SU-DHL-6 (cell line): ENCODE results near the gene ZC3H4.

Experiments used
- H2AFZ ChIP-seq: fragments of 200-600 bp; sonication (generic); 2 replicates; pipeline ENCODE4 v1.6.1; 2014; ENCODE audit warnings: low read depth, mild to moderate bottlenecking, moderate library complexity, mixed read lengths, antibody characterized with exemption, low read length; ENCODE audit not compliant: severe bottlenecking
- H3F3A ChIP-seq: fragments of 200-600 bp; shearing (Covaris generic); 2 replicates; pipeline ENCODE4 v1.6.0; 2016; ENCODE audit warnings: antibody characterized with exemption, mild to moderate bottlenecking; ENCODE audit not compliant: insufficient read depth
- H3K27ac ChIP-seq: fragments of 200-600 bp; sonication (generic); 2 replicates; pipeline ENCODE4 v1.5.1; 2016; ENCODE audit warnings: low read depth, mild to moderate bottlenecking, low read length, moderate library complexity, mixed read lengths
- H3K27me3 ChIP-seq: fragments of 200-600 bp; sonication (generic), shearing (Covaris generic); 2 replicates; pipeline ENCODE4 v1.6.0; 2014; ENCODE audit warnings: mild to moderate bottlenecking, low read length
- H3K36me3 ChIP-seq: fragments of 200-600 bp; sonication (generic); 2 replicates; pipeline ENCODE4 v1.6.1; 2014; ENCODE audit warnings: mild to moderate bottlenecking, low read length, mixed read lengths
- H3K4me2 ChIP-seq: fragments of 300-600, 200-600 bp; shearing (Covaris generic), sonication (generic); 2 replicates; pipeline ENCODE4 v1.6.0; 2014; ENCODE audit warnings: low read length, low read depth, mild to moderate bottlenecking; ENCODE audit not compliant: poor library complexity, severe bottlenecking
- H3K4me3 ChIP-seq: fragments of 200-600 bp; sonication (generic); 2 replicates; pipeline ENCODE4 v1.5.1; 2014; ENCODE audit warnings: antibody characterized with exemption, low read length, mild to moderate bottlenecking, mixed read lengths; ENCODE audit not compliant: insufficient read depth, poor library complexity, severe bottlenecking
- H3K79me2 ChIP-seq: fragments of 200-600 bp; sonication (generic); 2 replicates; pipeline ENCODE4 v1.6.1; 2014; ENCODE audit warnings: mild to moderate bottlenecking, low read length, moderate library complexity; ENCODE audit not compliant: insufficient read depth
- H3K9ac ChIP-seq: fragments of 200-600 bp; sonication (generic); 2 replicates; pipeline ENCODE4 v1.7.0; 2014; ENCODE audit warnings: mild to moderate bottlenecking, low read length
- H3K9me2 ChIP-seq: fragments of 200-600 bp; sonication (generic); replicated peaks from 2 replicates; pipeline ENCODE4 v1.6.1; 2014; ENCODE audit warnings: low read length; ENCODE audit not compliant: insufficient read depth
- H3K9me3 ChIP-seq: fragments of 200-600 bp; sonication (generic); 2 replicates; pipeline ENCODE4 v1.6.1; 2014; ENCODE audit warnings: low read length, mixed read lengths; ENCODE audit not compliant: insufficient read depth
- H4K20me1 ChIP-seq: fragments of 200-600 bp; sonication (generic); 2 replicates; pipeline ENCODE4 v1.6.1; 2014; ENCODE audit warnings: low read depth, mild to moderate bottlenecking, antibody characterized with exemption, low read length, moderate library complexity, mixed read lengths
- EZH2phosphoT487 ChIP-seq: fragments of 200-600 bp; sonication (generic), shearing (Covaris generic); conservative IDR thresholded peaks from 2 replicates; pipeline ENCODE4 v1.6.1; 2018; ENCODE audit warnings: mild to moderate bottlenecking, antibody characterized with exemption, low read length, moderate library complexity, mixed read lengths
- TF ChIP-seq, protein P1 (sequence below): fragments of 200-600 bp; sonication (generic); IDR thresholded peaks from one replicate; pipeline ENCODE4 v1.5.1; 2017; ENCODE audit warnings: antibody characterized with exemption, mild to moderate bottlenecking, low read length, moderate library complexity; ENCODE audit not compliant: insufficient read depth, poor library complexity, severe bottlenecking

The ZC3H4 gene

DNA sequence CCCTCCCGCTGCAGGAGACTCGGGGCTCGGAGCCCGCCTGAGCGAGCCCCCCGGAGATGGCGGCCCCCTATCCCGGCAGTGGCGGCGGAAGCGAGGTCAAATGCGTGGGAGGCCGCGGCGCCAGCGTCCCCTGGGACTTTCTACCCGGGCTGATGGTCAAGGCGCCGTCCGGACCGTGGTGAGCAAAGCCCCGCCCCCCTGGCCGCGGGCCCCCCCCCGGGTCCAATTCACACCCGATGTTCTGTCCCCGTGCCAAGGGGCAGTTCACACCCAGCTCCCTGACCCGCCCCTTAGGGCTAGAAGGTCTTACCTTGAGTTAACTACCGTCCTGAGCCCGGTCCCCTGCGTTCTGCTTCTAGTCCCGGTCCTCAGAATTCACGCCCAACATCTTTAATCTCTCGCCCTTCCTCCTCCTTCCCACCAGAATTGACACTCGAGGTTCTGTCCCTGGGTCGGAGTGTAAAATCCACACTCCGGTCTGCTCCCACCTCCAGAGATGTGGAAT, 92.5 kb downstream of the ZC3H4 start:
- Histone ChIP-seq H3K36me3 (no peaks in the 10 kb centered on the region), H4K20me1 (no peaks in the 10 kb centered on the region), H3K27me3 (no peaks in the 10 kb centered on the region), H3K9me2 (no peaks in the 10 kb centered on the region), H3K4me3 (no peak overlapping the region), H3K9me3 (no peaks in the 10 kb centered on the region), H3K27ac (no peak overlapping the region), H3K4me2 (no peak overlapping the region), H3K79me2 (no peaks in the 10 kb centered on the region), H3F3A (no peaks in the 10 kb centered on the region), H3K9ac (no peak overlapping the region), H2AFZ (no peak overlapping the region)
- TF ChIP-seq EZH2phosphoT487, result no peak
- TF ChIP-seq, protein P1, sequence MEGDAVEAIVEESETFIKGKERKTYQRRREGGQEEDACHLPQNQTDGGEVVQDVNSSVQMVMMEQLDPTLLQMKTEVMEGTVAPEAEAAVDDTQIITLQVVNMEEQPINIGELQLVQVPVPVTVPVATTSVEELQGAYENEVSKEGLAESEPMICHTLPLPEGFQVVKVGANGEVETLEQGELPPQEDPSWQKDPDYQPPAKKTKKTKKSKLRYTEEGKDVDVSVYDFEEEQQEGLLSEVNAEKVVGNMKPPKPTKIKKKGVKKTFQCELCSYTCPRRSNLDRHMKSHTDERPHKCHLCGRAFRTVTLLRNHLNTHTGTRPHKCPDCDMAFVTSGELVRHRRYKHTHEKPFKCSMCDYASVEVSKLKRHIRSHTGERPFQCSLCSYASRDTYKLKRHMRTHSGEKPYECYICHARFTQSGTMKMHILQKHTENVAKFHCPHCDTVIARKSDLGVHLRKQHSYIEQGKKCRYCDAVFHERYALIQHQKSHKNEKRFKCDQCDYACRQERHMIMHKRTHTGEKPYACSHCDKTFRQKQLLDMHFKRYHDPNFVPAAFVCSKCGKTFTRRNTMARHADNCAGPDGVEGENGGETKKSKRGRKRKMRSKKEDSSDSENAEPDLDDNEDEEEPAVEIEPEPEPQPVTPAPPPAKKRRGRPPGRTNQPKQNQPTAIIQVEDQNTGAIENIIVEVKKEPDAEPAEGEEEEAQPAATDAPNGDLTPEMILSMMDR, result no peak

DNA sequence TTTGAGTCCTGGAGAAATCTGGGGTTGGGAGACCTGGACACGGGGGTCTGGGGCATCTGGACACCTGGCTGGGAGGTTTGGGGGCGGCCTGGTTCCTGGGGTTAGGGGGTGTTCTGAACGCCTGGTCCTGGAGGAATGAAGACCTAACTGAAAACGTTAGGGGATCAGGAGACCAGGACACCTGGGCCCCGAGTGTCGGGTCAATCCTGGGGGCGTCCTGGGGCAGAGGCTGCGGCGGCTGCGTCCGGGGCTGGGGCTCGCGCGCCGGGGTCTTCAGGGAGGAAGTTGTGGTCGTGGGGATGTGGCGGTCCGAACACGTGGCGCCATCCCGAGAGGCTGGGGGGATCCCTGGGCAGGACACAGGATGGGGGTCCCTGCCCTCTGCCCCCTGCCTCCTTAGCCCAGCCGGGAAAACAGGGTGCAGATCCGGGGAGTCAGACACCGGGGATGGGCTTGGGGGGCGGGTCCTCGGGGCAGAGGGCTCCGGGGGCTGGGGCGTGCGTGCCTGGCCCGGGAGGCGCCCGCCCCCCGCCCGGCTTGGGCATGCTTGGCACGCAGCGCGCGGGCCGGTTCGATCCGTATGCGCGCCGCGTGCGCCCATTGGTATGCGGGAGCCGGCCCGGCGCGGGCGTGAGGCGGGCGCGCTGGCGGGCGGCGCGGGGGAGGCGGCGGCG, 93.3 kb downstream of the ZC3H4 start:
- Histone ChIP-seq H3K9ac (no peak overlapping the region), H3K9me3 (no peaks in the 10 kb centered on the region), H2AFZ (no peak overlapping the region), H3F3A (no peaks in the 10 kb centered on the region), H3K79me2 (no peaks in the 10 kb centered on the region), H3K27me3 (no peaks in the 10 kb centered on the region), H3K4me3 (no peak overlapping the region), H3K36me3 (no peaks in the 10 kb centered on the region), H4K20me1 (no peaks in the 10 kb centered on the region), H3K9me2 (no peaks in the 10 kb centered on the region), H3K27ac (no peak overlapping the region), H3K4me2 (no peak overlapping the region)
- TF ChIP-seq, protein P1, result no peak
- no peak for TF ChIP-seq EZH2phosphoT487

DNA sequence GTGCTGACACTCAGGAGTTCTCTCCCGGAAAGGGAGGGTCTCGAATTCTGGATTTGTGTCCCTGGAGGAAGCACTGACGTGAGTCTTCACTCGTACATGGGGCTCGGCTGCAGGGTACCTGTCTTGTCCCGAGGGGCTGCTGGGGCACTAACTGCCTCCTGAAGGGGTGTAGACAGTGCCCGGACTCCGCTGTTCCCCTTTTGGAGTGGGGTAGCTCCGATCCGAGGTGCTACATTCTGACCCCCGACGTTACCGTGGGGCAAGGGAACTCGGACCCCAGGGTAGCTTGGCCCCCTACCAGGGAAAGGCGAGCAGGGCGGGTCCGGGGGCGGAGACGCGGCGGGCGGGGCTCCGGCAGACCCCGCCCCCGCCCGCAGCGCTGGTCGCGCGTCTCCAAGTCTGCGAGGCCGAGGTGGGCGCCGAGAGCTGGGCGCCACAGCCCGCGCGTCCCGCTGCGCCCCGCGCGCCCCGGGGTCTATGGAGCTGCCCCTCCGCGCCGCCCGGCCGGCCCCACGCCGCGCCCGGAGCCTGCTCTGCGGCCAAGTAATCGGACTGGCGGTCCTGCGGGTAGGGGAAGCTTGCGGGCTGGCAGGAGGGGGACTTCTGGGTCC, 94.0 kb downstream of the ZC3H4 start, which contains the start of gene NPAS1:
NPAS1 (plus strand) TSS at position 407 of the 611 bp plus-strand sequence. CDS start 1,211 bp downstream, outside the sequence.
- no peaks in the 10 kb centered on the region for H4K20me1 ChIP-seq
- no peak within 1 kb of the TSS for H3K27ac ChIP-seq
- no peak within 1 kb of the TSS for H3K9ac ChIP-seq
- H3K9me2 ChIP-seq, result no peaks in the 10 kb centered on the region
- H3F3A ChIP-seq, result no peaks in the 10 kb centered on the region
- no peaks in the 10 kb centered on the region for H3K27me3 ChIP-seq
- H3K79me2 ChIP-seq, result no peaks in the 10 kb centered on the region
- H3K4me3 ChIP-seq, result no peak within 1 kb of the TSS
- no peaks in the 10 kb centered on the region for H3K36me3 ChIP-seq
- H3K9me3 ChIP-seq, result no peaks in the 10 kb centered on the region
- H2AFZ ChIP-seq, result no peak within 1 kb of the TSS
- TF ChIP-seq, protein P1, result no peak
- no peak for TF ChIP-seq EZH2phosphoT487
- no peak within 1 kb of the TSS for H3K4me2 ChIP-seq
